Lower leg skin (tissue), 4 donors: ENCODE measurements around the gene TMEM135. TPM values are rescaled to one million over a fixed set of nuclear protein-coding genes. Genes with fewer than 3 reads are reported as not detected.
"Not testable (repeated sequence)": the region's sequence is repeated elsewhere in the genome, so short reads cannot be mapped to it uniquely, and the experiment has no call there.

Experiments
- DNase-seq, 2 donors: peaks; one replicate each; pipeline ENCODE4 v3.0.0-alpha.2; 2019; ENCODE audit warnings: low spot score in 2 of 2
- H3K4me3 ChIP-seq: fragments of 200-600 bp; sonication (generic); 2 replicates; pipeline ENCODE4 v1.5.1; 2017; ENCODE audit warnings: mild to moderate bottlenecking, low read depth; ENCODE audit not compliant: poor library complexity, severe bottlenecking
- CTCF ChIP-seq, 3 donors: fragments of 450-650 bp; IDR thresholded peaks; one replicate each; pipeline ENCODE4 v1.5.1; 2016; ENCODE audit warnings: antibody characterized with exemption in 3 of 3, mild to moderate bottlenecking in 3 of 3, moderate library complexity in 2 of 3
- POLR2A ChIP-seq, 2 donors: fragments of 450-650 bp; IDR thresholded peaks; one replicate each; pipeline ENCODE4 v1.6.1; 2016 to 2017; ENCODE audit warnings: antibody characterized with exemption in 2 of 2, mild to moderate bottlenecking in 1 of 2, moderate library complexity in 1 of 2
- WGBS, 2 donors: methylation state at CpG; one replicate each; pipeline ENCODE4 v1.1.5; 2018; 5-methylcytosine and 5-hydroxymethylcytosine counted together
- intact Hi-C: fragments of 100-400 bp; cut with DNase I; formaldehyde crosslinking; loops from one replicate; pipeline ENCODE4 v1.15.0; 2023; ENCODE audit warnings: low total_unique reads
- total RNA-seq, 4 donors: library from RNA; depleted of rRNA; stranded (reverse); fragments of >200 nt; gene quantifications; one replicate each; pipeline ENCODE4 v1.1.0, GENCODE V29; 2016

TMEM135 gene
- total RNA-seq, 4 donors from 2014 or later, result 6.2 to 14.2 (median 10.3) TPM

- WGBS, 2 donors, result 74 to 76% methylated on average over 3 of the region's 3 CpGs
- H3K4me3 ChIP-seq, result no peak overlapping the region
- intact Hi-C loops, result no loop called here
- DNase-seq, result no peak
- TF ChIP-seq CTCF (IDR thresholded peaks at IDR 0.05) (no peak), POLR2A (IDR thresholded peaks at IDR 0.05) (no peak)
These were observed 44.7 kb upstream of the TMEM135 start for GRCh38 chr11:86993031-86993430.

- no peak overlapping the region for H3K4me3 ChIP-seq
- 94 to 100% methylated on average over 1 of the region's 1 CpG for WGBS, 2 donors
- no peak for DNase-seq
- TF ChIP-seq POLR2A (IDR thresholded peaks at IDR 0.05) (no peak), CTCF (IDR thresholded peaks at IDR 0.05) (no peak)
- intact Hi-C loops, result loop anchor here (5.0 kb wide), 1 partner anchor 1690 kb away; no protein-coding TSS in a partner anchor
These were observed 40.7 kb upstream of the TMEM135 start for GRCh38 chr11:86996953-86997570.

GRCh38 chr11:86999388-86999787 lies 38.3 kb upstream of the TMEM135 start:
- TF ChIP-seq CTCF (IDR thresholded peaks at IDR 0.05) (no peak), POLR2A (IDR thresholded peaks at IDR 0.05) (no peak)
- WGBS, 2 donors, result 100% methylated on average over 1 of the region's 1 CpG
- H3K4me3 ChIP-seq, result no peak overlapping the region
- DNase-seq, result no peak
- intact Hi-C loops, result loop anchor here (5.0 kb wide), 1 partner anchor 1688 kb away; no protein-coding TSS in a partner anchor

DNA sequence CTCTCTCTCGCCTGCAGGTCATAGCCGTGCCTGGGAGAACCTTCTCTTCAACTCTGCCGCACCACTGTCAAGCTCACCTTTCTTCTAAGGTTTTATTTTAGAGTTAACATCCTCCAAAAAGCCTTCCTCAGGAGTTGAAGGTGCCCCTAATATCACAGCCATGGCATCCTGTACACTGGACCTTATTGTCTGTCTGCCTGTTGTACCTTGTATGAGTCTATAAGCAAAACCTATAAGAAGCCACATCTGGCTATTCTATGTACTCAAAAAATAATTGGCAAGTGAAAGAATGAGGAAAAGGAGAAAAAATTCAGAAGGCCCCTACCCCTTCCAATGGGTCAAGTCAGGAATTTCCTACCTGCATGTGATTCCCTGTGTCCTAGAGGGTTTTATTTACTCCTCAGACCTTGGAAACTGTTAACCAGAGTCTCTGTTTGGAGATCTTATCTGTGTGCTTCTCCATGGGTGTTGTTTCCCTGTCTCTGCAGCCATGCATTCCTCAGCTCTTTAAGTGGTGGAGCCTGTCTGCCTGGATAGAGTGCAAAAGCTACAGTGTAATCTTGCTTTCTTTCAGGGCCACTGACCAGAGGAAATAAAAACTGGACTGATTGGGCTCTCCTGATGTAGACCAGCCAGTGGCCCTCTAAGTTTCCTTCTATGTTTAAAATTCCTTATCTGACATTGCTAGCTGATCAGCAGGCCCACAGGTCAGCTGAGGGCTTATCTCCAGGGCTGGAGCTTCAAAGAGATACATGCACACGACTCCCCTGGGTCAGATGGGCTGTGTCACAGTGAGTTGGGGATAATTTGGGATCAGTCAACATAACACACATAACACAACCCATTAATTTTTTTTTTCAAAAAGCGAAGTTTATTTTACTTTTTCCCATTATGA lies 37.6 kb upstream of the TMEM135 start:
- no peak for DNase-seq
- intact Hi-C loops, result loop anchor here (5.0 kb wide), 1 partner anchor 1687 kb away; no protein-coding TSS in a partner anchor
- H3K4me3 ChIP-seq, result no peak overlapping the region
- WGBS, 2 donors, result 65 to 70% methylated on average over 5 of the region's 5 CpGs
- TF ChIP-seq POLR2A (IDR thresholded peaks at IDR 0.05) (no peak), CTCF (IDR thresholded peaks at IDR 0.05) (no peak)

DNA sequence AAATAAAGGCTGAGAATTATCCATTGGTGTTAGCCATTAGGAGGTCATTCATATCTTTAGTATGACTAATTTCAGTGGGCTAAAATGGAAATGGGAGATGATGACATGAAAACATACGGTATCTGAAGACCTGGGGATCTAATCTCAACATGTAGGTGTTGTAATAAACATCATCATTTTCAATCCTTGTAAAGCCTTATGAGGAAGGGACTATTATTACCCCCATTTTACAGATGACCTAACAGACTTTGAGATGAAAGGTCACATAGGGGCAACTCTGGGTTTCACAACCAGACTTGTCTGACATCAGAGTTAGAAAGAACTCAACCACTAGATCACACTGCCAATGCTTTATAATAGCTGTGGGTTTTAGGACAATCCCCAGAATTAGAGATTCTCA lies 34.8 kb upstream of the TMEM135 start:
- intact Hi-C loops, result no loop called here
- TF ChIP-seq POLR2A (IDR thresholded peaks at IDR 0.05) (no peak), CTCF (IDR thresholded peaks at IDR 0.05) (no peak)
- no peak overlapping the region for H3K4me3 ChIP-seq
- WGBS, 2 donors, result 95 to 96% methylated on average over 1 of the region's 1 CpG
- DNase-seq, result no peak

GRCh38 chr11:87004281-87004680 lies 33.5 kb upstream of the TMEM135 start:
- DNase-seq, intact Hi-C loops, H3K4me3 ChIP-seq: not testable (repeated sequence)
- 62 to 65% methylated on average over 4 of the region's 4 CpGs for WGBS, 2 donors
